ENCODE measurements around the gene NFATC3.

NFATC3 gene

DNA sequence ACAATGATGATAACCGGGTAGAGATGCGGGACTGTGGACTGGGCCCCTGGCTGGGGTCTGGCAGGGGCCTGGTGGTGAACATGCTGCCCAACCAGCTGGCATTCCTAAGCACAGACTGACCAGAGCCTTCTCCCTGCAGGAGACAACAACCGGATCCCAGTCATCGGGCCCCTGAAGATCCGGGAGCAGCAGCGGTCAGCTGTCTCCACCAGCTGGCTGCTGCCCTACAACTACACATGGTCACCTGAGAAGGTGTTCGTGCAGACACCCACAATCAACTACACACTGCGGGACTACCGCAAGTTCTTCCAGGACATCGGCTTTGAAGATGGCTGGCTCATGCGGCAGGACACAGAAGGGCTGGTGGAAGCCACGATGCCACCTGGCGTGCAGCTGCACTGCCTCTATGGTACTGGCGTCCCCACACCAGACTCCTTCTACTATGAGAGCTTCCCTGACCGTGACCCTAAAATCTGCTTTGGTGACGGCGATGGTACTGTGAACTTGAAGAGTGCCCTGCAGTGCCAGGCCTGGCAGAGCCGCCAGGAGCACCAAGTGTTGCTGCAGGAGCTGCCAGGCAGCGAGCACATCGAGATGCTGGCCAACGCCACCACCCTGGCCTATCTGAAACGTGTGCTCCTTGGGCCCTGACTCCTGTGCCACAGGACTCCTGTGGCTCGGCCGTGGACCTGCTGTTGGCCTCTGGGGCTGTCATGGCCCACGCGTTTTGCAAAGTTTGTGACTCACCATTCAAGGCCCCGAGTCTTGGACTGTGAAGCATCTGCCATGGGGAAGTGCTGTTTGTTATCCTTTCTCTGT lies 174.0 kb downstream of the NFATC3 start:
- no peak overlapping the region for H3K4me2 ChIP-seq (ENCODE audit: low read length)
- H3K9me3 ChIP-seq (replicated peaks; ENCODE audit: low read length): no peaks in the 10 kb centered on the region
- no peak overlapping the region for H3K4me3 ChIP-seq (ENCODE audit: low read length)
- H3K4me1 ChIP-seq (ENCODE audit: control insufficient read depth, insufficient read depth, low read length): peaks cover 27% of the 10 kb centered on the region
- no peaks in the 10 kb centered on the region for H3K27me3 ChIP-seq (ENCODE audit: control insufficient read depth, insufficient read depth, low read length)
- no peak overlapping the region for H3K9ac ChIP-seq (ENCODE audit: low read depth, low read length)
- peaks cover 32% of the 10 kb centered on the region for H3K36me3 ChIP-seq (ENCODE audit: insufficient read depth, low read length)

DNA sequence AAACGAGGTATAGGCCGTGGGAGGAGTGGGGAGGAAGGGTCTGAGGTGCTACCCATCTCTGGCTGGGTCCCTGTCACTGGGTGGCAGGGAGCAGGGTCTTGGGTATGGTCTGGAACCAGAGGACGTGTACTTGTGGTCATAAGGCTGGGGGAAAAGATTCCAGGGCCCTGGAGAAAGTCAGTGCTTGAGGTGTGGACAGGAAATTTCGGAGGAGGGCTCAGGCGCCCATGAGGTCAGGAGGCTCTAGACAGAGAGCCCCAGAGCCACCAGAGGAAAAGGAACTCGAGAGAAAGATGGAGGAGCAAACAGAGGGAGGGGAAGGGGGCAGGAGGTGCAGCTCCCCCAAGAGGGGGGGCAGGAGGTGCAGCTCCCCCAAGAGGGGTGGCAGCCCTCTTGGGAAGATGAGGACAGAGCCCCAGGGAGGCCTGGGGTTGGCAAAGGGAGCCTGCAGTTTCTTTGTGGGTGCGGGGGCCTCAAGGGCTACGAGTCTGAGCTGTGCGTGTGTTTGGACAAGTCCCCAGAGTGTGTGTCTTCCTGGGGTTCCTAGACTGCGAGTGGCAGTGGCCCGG lies 178.5 kb downstream of the NFATC3 start:
- peak overlapping the region; percentile 100 for H3K9ac ChIP-seq (ENCODE audit: low read depth, low read length)
- H3K4me1 ChIP-seq (ENCODE audit: control insufficient read depth, insufficient read depth, low read length): peaks cover 28% of the 10 kb centered on the region
- peak overlapping the region; percentile 100 for H3K4me3 ChIP-seq (ENCODE audit: low read length)
- no peaks in the 10 kb centered on the region for H3K27me3 ChIP-seq (ENCODE audit: control insufficient read depth, insufficient read depth, low read length)
- H3K4me2 ChIP-seq (ENCODE audit: low read length): peak overlapping the region; percentile 97
- no peaks in the 10 kb centered on the region for H3K9me3 ChIP-seq (replicated peaks; ENCODE audit: low read length)
- peaks cover 27% of the 10 kb centered on the region for H3K36me3 ChIP-seq (ENCODE audit: insufficient read depth, low read length)

DNA sequence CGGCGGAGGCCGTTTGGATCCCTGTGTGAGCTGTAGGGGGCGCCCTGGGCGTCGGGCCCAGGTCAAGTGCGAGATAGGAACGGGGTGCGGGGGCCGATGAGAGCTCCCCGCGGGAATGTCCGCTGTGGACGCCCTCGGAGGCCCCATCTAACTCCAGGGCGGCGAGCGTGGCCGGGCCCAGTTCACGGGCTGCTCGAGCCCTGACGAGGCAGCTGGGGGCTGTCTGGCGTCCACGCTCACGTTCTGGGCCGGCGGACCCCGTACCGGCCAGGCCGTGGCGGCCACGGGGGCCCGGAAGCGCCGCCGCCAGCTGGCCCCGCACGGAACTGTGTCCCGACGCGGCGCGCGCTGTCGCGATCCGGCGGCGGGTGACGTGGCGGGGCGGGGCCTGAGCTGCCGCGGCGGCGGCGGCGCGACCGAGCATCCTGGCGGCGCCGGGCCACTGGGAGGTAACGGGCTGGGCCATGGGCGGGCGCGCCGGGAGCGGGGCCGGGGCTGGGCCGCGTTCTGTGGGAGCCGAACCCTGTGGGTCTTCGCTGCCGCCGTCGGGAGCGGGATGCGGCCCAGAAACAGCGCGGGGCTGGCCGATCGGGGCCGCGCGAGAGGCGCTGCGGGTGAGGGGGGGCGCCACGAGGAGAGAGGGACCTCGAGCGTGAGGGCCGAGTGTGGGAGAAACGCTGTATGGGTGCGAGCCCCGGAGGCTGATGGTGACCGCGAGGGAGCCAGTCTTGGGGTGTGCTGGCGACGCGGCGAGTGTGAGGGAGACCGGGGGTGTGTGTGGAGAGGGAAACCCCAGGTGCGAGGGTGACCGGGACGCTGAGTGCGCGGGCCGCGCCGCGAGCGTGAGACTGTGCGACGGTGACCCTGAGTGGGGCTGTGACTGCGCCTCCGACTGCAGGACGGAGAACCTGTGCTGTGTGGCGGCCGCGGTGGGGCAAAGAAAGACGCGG lies 179.2 kb downstream of the NFATC3 start, which contains the start of gene SLC7A6:
SLC7A6 (plus strand) TSS at position 399 of the 950 bp plus-strand sequence. CDS start 10,201 bp downstream, outside the sequence.
- no peaks in the 10 kb centered on the region for H3K9me3 ChIP-seq (replicated peaks; ENCODE audit: low read length)
- peak within 1 kb of the TSS; percentile 100 for H3K9ac ChIP-seq (ENCODE audit: low read depth, low read length)
- H3K4me3 ChIP-seq (ENCODE audit: low read length): peak within 1 kb of the TSS; percentile 100
- H3K27me3 ChIP-seq (ENCODE audit: control insufficient read depth, insufficient read depth, low read length): no peaks in the 10 kb centered on the region
- H3K4me1 ChIP-seq (ENCODE audit: control insufficient read depth, insufficient read depth, low read length): peaks cover 26% of the 10 kb centered on the region
- H3K36me3 ChIP-seq (ENCODE audit: insufficient read depth, low read length): peaks cover 21% of the 10 kb centered on the region
- peak within 1 kb of the TSS; percentile 97 for H3K4me2 ChIP-seq (ENCODE audit: low read length)

- Histone ChIP-seq H3K4me2 (ENCODE audit: low read length) (peak overlapping the region; percentile 97), H3K4me1 (ENCODE audit: control insufficient read depth, insufficient read depth, low read length) (peaks cover 26% of the 10 kb centered on the region), H3K4me3 (ENCODE audit: low read length) (peak overlapping the region; percentile 100), H3K27me3 (ENCODE audit: control insufficient read depth, insufficient read depth, low read length) (no peaks in the 10 kb centered on the region), H3K36me3 (ENCODE audit: insufficient read depth, low read length) (peaks cover 12% of the 10 kb centered on the region), H3K9ac (ENCODE audit: low read depth, low read length) (peak overlapping the region; percentile 100), H3K9me3 (replicated peaks; ENCODE audit: low read length) (no peaks in the 10 kb centered on the region)
Observed at GRCh38 chr16:68265078-68265920, 180.1 kb downstream of the NFATC3 start.

GRCh38 chr16:68267612-68268405 lies 182.6 kb downstream of the NFATC3 start:
- peak overlapping the region; percentile 24 for H3K4me2 ChIP-seq (ENCODE audit: low read length)
- peaks cover 26% of the 10 kb centered on the region for H3K4me1 ChIP-seq (ENCODE audit: control insufficient read depth, insufficient read depth, low read length)
- no peaks in the 10 kb centered on the region for H3K9me3 ChIP-seq (replicated peaks; ENCODE audit: low read length)
- peaks cover 15% of the 10 kb centered on the region for H3K36me3 ChIP-seq (ENCODE audit: insufficient read depth, low read length)
- peak overlapping the region; percentile 13 for H3K9ac ChIP-seq (ENCODE audit: low read depth, low read length)
- H3K4me3 ChIP-seq (ENCODE audit: low read length): no peak overlapping the region
- no peaks in the 10 kb centered on the region for H3K27me3 ChIP-seq (ENCODE audit: control insufficient read depth, insufficient read depth, low read length)

GRCh38 chr16:68269793-68270192 lies 184.6 kb downstream of the NFATC3 start:
- no peak overlapping the region for H3K4me2 ChIP-seq (ENCODE audit: low read length)
- H3K36me3 ChIP-seq (ENCODE audit: insufficient read depth, low read length): peaks cover 33% of the 10 kb centered on the region
- no peak overlapping the region for H3K9ac ChIP-seq (ENCODE audit: low read depth, low read length)
- H3K4me3 ChIP-seq (ENCODE audit: low read length): no peak overlapping the region
- H3K27me3 ChIP-seq (ENCODE audit: control insufficient read depth, insufficient read depth, low read length): no peaks in the 10 kb centered on the region
- H3K4me1 ChIP-seq (ENCODE audit: control insufficient read depth, insufficient read depth, low read length): peaks cover 16% of the 10 kb centered on the region
- H3K9me3 ChIP-seq (replicated peaks; ENCODE audit: low read length): no peaks in the 10 kb centered on the region

GRCh38 chr16:68270353-68270752 lies 185.2 kb downstream of the NFATC3 start:
- H3K9me3 ChIP-seq (replicated peaks; ENCODE audit: low read length): no peaks in the 10 kb centered on the region
- no peak overlapping the region for H3K4me3 ChIP-seq (ENCODE audit: low read length)
- no peak overlapping the region for H3K9ac ChIP-seq (ENCODE audit: low read depth, low read length)
- H3K4me1 ChIP-seq (ENCODE audit: control insufficient read depth, insufficient read depth, low read length): peaks cover 16% of the 10 kb centered on the region
- no peak overlapping the region for H3K4me2 ChIP-seq (ENCODE audit: low read length)
- no peaks in the 10 kb centered on the region for H3K27me3 ChIP-seq (ENCODE audit: control insufficient read depth, insufficient read depth, low read length)
- peaks cover 36% of the 10 kb centered on the region for H3K36me3 ChIP-seq (ENCODE audit: insufficient read depth, low read length)

DNA sequence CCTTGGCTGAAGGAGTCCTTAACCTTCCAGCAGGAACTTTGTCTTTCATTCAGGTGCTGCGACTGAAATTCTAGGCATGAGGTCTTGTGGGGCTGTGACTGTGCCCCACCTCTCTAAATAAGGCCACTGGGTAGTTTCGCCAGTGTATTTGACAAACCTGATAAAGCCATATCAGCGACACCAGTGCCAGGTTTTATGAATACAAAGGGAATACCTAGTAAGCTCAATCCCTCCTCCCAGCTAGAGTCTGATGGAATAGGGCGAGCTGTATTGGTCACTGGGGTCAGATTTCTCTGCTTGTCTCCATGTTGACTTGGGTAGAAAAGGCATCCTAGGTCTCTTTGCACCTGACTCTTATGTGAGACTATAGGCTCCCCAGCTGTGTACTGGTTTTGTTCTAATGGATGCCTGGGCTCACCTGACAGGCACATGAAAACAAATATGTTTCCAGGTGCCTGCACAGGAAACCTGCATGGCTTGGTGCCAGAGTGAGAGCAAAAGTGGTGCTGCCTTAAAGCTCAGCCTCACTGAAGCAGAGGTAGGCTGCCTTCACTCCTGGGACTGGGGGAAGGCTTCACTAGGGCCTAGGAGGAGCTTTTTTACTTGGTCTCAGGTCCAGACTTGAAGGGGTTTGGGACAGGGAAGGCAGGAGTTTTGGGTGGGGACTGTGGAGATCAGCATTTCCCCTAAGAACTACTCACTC lies 187.5 kb downstream of the NFATC3 start:
- Histone ChIP-seq H3K4me3 (ENCODE audit: low read length) (no peak overlapping the region), H3K9ac (ENCODE audit: low read depth, low read length) (no peak overlapping the region), H3K4me1 (ENCODE audit: control insufficient read depth, insufficient read depth, low read length) (peaks cover 6% of the 10 kb centered on the region), H3K9me3 (replicated peaks; ENCODE audit: low read length) (no peaks in the 10 kb centered on the region), H3K36me3 (ENCODE audit: insufficient read depth, low read length) (peaks cover 34% of the 10 kb centered on the region), H3K27me3 (ENCODE audit: control insufficient read depth, insufficient read depth, low read length) (no peaks in the 10 kb centered on the region), H3K4me2 (ENCODE audit: low read length) (no peak overlapping the region)

- Histone ChIP-seq H3K36me3 (ENCODE audit: insufficient read depth, low read length) (peaks cover 26% of the 10 kb centered on the region), H3K27me3 (ENCODE audit: control insufficient read depth, insufficient read depth, low read length) (no peaks in the 10 kb centered on the region), H3K4me3 (ENCODE audit: low read length) (no peak overlapping the region), H3K4me1 (ENCODE audit: control insufficient read depth, insufficient read depth, low read length) (no peaks in the 10 kb centered on the region), H3K4me2 (ENCODE audit: low read length) (no peak overlapping the region), H3K9me3 (replicated peaks; ENCODE audit: low read length) (no peaks in the 10 kb centered on the region), H3K9ac (ENCODE audit: low read depth, low read length) (no peak overlapping the region)
Observed at GRCh38 chr16:68273459-68273858, 188.3 kb downstream of the NFATC3 start.

DNA sequence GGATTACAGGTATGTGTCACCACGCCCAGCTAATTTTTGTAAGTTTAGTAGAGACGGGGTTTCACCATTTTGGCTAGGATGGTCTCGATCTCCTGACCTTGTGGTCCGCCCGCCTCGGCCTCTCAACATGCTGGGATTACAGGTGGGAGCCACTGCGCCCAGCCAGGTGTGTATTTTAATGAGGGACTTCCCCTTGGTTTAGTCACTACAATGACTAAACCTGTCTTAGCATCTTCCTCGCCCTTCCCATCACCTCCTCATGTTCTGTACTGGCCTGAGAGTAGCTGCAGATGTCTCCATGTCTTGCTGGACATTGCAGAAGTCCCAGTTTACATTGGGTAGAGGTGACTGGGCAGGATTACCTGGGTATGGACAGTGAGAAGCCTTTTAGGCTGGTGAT lies 188.7 kb downstream of the NFATC3 start:
- Histone ChIP-seq H3K4me1 (ENCODE audit: control insufficient read depth, insufficient read depth, low read length) (no peaks in the 10 kb centered on the region), H3K27me3 (ENCODE audit: control insufficient read depth, insufficient read depth, low read length) (no peaks in the 10 kb centered on the region), H3K4me2 (ENCODE audit: low read length) (no peak overlapping the region), H3K4me3 (ENCODE audit: low read length) (no peak overlapping the region), H3K9me3 (replicated peaks; ENCODE audit: low read length) (no peaks in the 10 kb centered on the region), H3K9ac (ENCODE audit: low read depth, low read length) (no peak overlapping the region), H3K36me3 (ENCODE audit: insufficient read depth, low read length) (peaks cover 26% of the 10 kb centered on the region)

Data from skeletal muscle satellite cell (primary cell).